ENCODE results near the gene CA6.
A peak's percentile ranks its signal among the peaks of the same experiment; 100 is the strongest.

DNA sequence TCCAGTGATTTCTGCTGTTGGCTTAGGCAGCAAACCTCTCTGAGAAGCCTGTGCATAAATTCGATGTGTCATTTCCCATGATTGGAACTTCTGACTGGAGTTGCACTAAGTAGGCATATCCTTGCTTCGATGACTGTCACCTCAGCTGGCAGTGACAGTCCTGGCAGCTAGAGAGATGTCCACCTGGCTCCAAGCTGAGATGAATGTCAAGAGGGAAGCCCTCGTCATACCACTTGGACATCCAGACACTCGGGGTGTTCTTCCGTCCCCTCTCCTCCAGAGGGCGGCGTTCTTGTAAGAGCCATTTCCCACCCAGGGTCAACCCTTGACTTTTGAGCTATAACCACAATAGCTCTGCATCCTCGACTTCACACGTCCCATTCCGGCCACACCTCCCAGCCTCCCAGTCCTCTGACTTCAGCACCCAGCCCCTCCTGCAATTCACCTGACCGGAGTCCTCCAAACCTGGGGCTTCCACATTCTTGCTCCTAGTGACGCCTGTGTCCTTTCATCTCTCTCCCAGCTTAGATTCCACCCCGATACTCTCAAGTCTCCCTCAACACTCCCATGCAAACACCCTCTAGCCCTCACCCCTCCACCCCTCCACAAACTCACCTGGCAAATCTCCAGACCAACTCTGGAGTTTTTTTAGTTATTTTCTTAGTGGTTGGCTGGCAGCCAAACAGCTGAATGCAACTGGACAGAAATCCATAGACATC lies 17.3 kb downstream of the CA6 start:
- TF ChIP-seq, protein P1, sequence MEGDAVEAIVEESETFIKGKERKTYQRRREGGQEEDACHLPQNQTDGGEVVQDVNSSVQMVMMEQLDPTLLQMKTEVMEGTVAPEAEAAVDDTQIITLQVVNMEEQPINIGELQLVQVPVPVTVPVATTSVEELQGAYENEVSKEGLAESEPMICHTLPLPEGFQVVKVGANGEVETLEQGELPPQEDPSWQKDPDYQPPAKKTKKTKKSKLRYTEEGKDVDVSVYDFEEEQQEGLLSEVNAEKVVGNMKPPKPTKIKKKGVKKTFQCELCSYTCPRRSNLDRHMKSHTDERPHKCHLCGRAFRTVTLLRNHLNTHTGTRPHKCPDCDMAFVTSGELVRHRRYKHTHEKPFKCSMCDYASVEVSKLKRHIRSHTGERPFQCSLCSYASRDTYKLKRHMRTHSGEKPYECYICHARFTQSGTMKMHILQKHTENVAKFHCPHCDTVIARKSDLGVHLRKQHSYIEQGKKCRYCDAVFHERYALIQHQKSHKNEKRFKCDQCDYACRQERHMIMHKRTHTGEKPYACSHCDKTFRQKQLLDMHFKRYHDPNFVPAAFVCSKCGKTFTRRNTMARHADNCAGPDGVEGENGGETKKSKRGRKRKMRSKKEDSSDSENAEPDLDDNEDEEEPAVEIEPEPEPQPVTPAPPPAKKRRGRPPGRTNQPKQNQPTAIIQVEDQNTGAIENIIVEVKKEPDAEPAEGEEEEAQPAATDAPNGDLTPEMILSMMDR (IDR thresholded peaks at IDR 0.05), result peak in 9 of 12 donors; percentile 15 to 43 (median 30)
- TF ChIP-seq POLR2A (IDR thresholded peaks at IDR 0.05), result no peak
